ENCODE data around the gene PRR33.

The PRR33 gene

GRCh38 chr11:1845561-1846452, 45.9 kb downstream of the PRR33 start:
- DNase-seq, result peak; percentile 37

- no peak for DNase-seq
These were observed 46.6 kb downstream of the PRR33 start for GRCh38 chr11:1845095-1845429.

GRCh38 chr11:1844221-1845094, 47.2 kb downstream of the PRR33 start:
- DNase-seq, result peak; percentile 67

- DNase-seq, result no peak
These were observed 47.9 kb downstream of the PRR33 start for GRCh38 chr11:1843796-1844195.

GRCh38 chr11:1843098-1843473, 48.6 kb downstream of the PRR33 start:
- no peak for DNase-seq

- DNase-seq, result no peak
These were observed 49.3 kb downstream of the PRR33 start for GRCh38 chr11:1842149-1843097.

- DNase-seq, result no peak
These were observed 50.1 kb downstream of the PRR33 start for GRCh38 chr11:1841511-1842148.

- no peak for DNase-seq
These were observed 50.8 kb downstream of the PRR33 start for GRCh38 chr11:1840780-1841480.

GRCh38 chr11:1839924-1840779, 51.5 kb downstream of the PRR33 start:
- no peak for DNase-seq

- DNase-seq, result no peak
These were observed 52.3 kb downstream of the PRR33 start for GRCh38 chr11:1839204-1839923.

GRCh38 chr11:1838426-1839144, 53.1 kb downstream of the PRR33 start, which contains the start of gene TNNI2:
Gene TNNI2 (plus strand): TSS chr11:1838981. CDS start chr11:1839697, 716 bp downstream.
- DNase-seq, result no peak

Measured in CD4-positive, alpha-beta T cell treated with Interleukin-6 for 4 hours (primary cell).